ENCODE measurements around the gene URB2.

The URB2 gene

GRCh38 chr1:229645324-229645993 is 19.4 kb downstream of the URB2 start:
- no peak for DNase-seq (ENCODE audit: low spot score)

DNA sequence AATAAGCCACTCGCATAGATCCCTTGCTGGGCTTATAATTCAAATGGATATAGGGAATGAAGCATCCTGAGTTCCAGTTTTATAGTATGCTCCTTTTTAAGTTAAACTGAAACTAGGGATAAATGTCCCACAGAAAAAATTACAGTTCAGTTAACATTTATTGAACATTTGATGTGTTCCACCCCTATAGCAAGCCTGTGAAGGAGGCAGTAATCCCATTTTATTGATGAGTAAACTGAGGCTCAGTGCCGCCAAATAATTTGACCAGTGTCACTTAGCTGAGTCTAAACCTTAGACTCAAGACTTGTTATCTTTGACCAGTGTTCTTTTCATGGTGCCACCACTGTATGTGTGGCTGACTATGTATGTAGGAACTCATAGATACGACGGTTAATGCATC is 22.4 kb downstream of the URB2 start:
- no peak for DNase-seq (ENCODE audit: low spot score)

- DNase-seq (ENCODE audit: low spot score): no peak
These were observed 24.0 kb downstream of the URB2 start for GRCh38 chr1:229650045-229650444.

GRCh38 chr1:229651546-229651945 is 25.5 kb downstream of the URB2 start:
- no peak for DNase-seq (ENCODE audit: low spot score)

GRCh38 chr1:229653420-229653819 is 27.4 kb downstream of the URB2 start:
- no peak for DNase-seq (ENCODE audit: low spot score)

- no peak for DNase-seq (ENCODE audit: low spot score)
These were observed 29.7 kb downstream of the URB2 start for GRCh38 chr1:229655781-229656180.

DNA sequence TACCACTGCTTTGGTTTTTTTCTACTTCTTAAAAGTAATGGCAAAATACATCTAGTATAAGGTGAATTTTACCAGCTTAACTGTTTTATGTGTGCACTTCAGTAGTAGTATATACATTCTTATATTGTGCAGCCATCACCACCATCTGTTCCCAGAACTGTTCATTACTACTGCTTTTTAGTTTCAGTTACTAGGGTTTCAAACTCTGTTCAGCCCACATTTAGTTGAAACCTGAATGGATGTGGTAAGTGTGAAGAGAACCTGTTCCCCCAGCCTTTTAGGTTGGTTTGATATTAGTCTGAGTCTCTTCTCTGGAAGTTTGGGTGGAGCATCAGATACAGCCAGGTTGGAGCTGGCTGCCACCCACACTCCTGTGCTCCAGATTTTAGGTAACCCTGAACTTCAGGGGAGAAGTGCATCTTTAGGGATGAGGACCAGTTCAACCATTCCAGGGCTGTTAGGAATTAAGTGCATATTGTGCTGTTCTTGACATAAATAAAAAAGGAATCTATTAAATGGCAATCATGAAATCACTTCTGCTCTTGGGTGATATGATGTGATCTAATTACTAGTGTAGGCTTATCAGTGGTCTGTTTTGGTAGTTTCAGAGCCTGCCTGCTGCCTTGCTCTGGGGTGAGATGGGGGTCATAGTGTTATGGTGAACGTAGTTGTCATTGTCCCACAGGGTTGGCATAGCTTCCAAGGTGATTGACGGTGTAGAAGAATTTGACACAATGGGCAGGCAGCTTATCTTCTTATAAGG is 32.1 kb downstream of the URB2 start:
- DNase-seq (ENCODE audit: low spot score): no peak

GRCh38 chr1:229661022-229661877 is 35.2 kb downstream of the URB2 start:
- peak; percentile 76 for DNase-seq (ENCODE audit: low spot score)

GRCh38 chr1:229661897-229662296 is 35.9 kb downstream of the URB2 start:
- no peak for DNase-seq (ENCODE audit: low spot score)

GRCh38 chr1:229664133-229664689 is 38.2 kb downstream of the URB2 start:
- DNase-seq (ENCODE audit: low spot score): peak; percentile 54

GRCh38 chr1:229665912-229666558 is 40.0 kb downstream of the URB2 start:
- DNase-seq (ENCODE audit: low spot score): no peak

- peak; percentile 46 for DNase-seq (ENCODE audit: low spot score)
These were observed 40.5 kb downstream of the URB2 start for GRCh38 chr1:229666585-229666984.

- no peak for DNase-seq (ENCODE audit: low spot score)
These were observed 43.3 kb downstream of the URB2 start for GRCh38 chr1:229669333-229669732.

GRCh38 chr1:229671310-229671709 is 45.3 kb downstream of the URB2 start:
- DNase-seq (ENCODE audit: low spot score): no peak

- no peak for DNase-seq (ENCODE audit: low spot score)
These were observed 46.2 kb downstream of the URB2 start for GRCh38 chr1:229672246-229672645.

GRCh38 chr1:229674042-229674441 is 48.0 kb downstream of the URB2 start:
- DNase-seq (ENCODE audit: low spot score): no peak

DNA sequence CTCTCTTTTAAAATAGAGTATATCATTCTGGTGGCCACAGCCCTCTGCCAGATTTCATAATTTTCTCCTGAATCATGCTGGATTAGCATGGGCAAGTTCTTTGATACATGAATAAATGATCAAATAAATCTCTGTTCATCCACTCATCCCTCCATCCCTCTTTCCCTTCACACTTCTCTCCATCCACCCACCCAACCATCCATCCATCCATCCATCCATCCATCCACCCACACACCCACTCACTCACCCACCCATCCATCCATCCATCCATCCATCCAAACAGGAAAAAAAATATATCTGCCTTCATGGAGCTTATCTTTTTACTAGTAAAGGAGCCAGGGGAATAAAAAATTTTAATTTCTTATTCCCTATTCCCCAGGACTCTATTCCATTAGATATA is 49.3 kb downstream of the URB2 start:
- no peak for DNase-seq (ENCODE audit: low spot score)

- DNase-seq (ENCODE audit: low spot score): no peak
These were observed 59.1 kb downstream of the URB2 start for GRCh38 chr1:229685149-229685548.

- no peak for DNase-seq (ENCODE audit: low spot score)
These were observed 63.2 kb downstream of the URB2 start for GRCh38 chr1:229689273-229689672.

DNA sequence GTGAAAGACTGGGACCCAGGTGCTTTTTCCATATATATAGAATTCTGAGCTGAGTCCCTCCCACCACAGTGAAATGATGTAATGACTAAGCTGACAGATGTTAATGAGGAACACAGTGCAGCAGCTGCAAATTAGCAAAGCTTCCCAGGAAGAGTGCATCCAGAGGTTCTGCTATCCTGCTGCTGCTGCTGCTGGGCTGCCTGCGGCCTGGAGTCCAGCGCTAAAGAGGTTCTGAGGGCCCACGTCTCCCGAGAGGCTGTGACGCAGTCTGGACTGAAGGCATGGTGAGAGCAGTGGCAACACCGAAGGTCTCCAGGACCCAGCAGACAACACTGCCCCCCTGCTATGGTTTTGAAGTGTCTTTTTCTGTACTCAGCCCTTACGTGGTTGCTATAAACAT is 63.9 kb downstream of the URB2 start:
- DNase-seq (ENCODE audit: low spot score): peak; percentile 21

GRCh38 chr1:229690662-229691061 is 64.6 kb downstream of the URB2 start:
- DNase-seq (ENCODE audit: low spot score): no peak

DNA sequence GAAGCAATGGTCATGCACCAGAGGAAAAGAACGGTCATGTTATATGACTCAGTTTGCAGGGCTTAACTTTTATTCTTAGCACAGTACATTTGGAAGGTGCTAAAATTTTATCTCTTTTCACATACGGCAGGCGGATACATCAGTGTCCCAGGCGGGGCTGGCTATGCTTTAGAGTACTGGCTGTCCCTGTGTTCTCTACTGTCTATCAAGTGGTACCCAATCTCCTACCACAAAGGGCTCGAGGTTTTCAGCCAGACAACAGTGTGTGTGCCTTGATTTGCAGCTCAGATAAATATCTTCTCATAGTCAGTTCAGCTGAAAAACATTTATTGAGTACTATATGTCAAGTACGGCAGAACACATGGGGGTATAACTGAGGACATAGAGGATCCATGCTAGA is 65.3 kb downstream of the URB2 start:
- peak; percentile 11 for DNase-seq (ENCODE audit: low spot score)

All from NAMALWA (cell line).